ENCODE results near the gene GALNT2.

Gene GALNT2

GRCh38 chr1:230262867-230263567, 196.0 kb downstream of the GALNT2 start:
- no peak for DNase-seq (ENCODE audit: low read depth)
- no peak overlapping the region for H3K4me3 ChIP-seq (ENCODE audit: low read depth, low read length)
- no peak for TF ChIP-seq CTCF (IDR thresholded peaks at IDR 0.05; ENCODE audit: control insufficient read depth, extremely low read depth, insufficient read depth)

DNA sequence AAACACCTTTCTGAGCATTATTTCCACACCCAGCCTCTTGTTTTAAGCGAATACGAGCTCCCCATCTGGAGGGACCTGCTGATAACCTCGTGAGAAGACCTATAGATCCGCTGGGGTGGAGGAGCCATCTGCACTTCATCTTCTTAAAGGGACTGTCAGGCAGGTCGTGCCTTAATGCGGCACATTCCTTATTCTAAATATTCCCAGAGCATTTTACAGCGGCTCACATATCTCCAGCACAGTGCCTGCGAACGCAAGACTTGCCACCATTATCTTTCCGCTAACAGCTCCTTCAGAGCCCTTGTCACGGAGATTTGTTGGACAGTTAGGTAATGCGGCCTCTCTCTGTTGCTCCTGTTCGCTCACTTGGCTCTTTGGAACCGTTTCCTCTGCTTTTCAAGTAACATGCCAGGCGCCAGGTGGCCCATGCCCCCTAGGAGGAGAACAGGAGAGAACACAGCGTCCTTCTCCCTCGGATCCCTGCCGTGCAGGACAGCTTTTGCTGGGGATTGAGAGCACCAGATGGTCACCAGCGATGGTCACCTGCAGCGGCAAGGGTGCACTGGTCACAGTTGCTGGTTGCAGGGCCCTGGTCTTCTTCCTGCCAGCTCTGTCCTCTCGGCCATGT, 196.6 kb downstream of the GALNT2 start:
- no peak for DNase-seq (ENCODE audit: low read depth)
- H3K4me3 ChIP-seq (ENCODE audit: low read depth, low read length), result no peak overlapping the region
- TF ChIP-seq CTCF (IDR thresholded peaks at IDR 0.05; ENCODE audit: control insufficient read depth, extremely low read depth, insufficient read depth), result no peak

GRCh38 chr1:230264342-230264741, 197.3 kb downstream of the GALNT2 start:
- no peak for TF ChIP-seq CTCF (IDR thresholded peaks at IDR 0.05; ENCODE audit: control insufficient read depth, extremely low read depth, insufficient read depth)

GRCh38 chr1:230265200-230266115, 198.4 kb downstream of the GALNT2 start:
- no peak overlapping the region for H3K4me3 ChIP-seq (ENCODE audit: low read depth, low read length)
- no peak for DNase-seq (ENCODE audit: low read depth)
- no peak for TF ChIP-seq CTCF (IDR thresholded peaks at IDR 0.05; ENCODE audit: control insufficient read depth, extremely low read depth, insufficient read depth)

More at GRCh38 chr1:230264342-230264741, 197.3 kb downstream of the GALNT2 start:
- H3K4me3 ChIP-seq (ENCODE audit: low read depth, low read length), result no peak overlapping the region
- no peak for DNase-seq (ENCODE audit: low read depth)

GRCh38 chr1:230266456-230266855, 199.4 kb downstream of the GALNT2 start:
- no peak overlapping the region for H3K4me3 ChIP-seq (ENCODE audit: low read depth, low read length)
- no peak for DNase-seq (ENCODE audit: low read depth)
- TF ChIP-seq CTCF (IDR thresholded peaks at IDR 0.05; ENCODE audit: control insufficient read depth, extremely low read depth, insufficient read depth), result no peak

DNA sequence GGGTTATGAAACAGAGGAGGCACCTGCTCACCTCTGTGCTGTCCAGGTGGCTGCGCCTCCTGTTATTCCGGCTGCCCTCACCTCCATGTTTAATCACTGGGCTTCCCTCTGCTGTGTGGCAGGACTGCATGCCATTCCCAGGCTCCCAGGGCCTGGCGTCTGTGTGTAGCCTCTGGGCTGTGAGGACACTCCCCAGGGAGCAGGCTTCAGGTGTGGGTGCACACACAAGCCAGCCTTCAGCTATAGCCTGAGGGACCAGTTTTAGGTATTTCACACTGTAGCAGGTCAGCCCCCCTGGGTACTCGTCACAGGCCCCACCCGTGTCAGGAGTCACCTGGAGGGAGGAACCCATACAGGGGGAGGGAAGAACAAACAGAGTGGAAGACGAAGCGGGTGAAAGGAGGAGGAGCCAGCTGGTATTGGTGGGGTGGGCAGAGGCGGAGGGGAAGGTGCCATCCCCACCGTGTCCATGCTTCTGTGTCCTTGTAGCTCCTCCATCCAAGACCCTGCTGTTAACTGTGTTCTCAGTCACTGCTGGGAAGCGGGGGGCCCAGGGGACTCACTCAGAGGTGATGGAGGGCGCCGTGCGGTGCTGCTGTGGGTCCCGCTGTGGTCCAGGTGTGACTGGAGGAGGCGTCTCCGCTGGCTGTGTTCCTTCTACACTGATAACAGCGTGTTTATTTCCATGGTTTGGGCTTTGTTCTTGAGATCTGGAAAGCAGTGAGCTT, 200.5 kb downstream of the GALNT2 start:
- TF ChIP-seq CTCF (IDR thresholded peaks at IDR 0.05; ENCODE audit: control insufficient read depth, extremely low read depth, insufficient read depth), result no peak
- no peak for DNase-seq (ENCODE audit: low read depth)
- no peak overlapping the region for H3K4me3 ChIP-seq (ENCODE audit: low read depth, low read length)
